ENCODE measurements around the gene RASA3. TPM values are rescaled to one million over a fixed set of nuclear protein-coding genes. Genes with fewer than 3 reads are reported as not detected.

RASA3 gene
- total RNA-seq, 1 experiment from 2014 or later, result 18.6 TPM

DNA sequence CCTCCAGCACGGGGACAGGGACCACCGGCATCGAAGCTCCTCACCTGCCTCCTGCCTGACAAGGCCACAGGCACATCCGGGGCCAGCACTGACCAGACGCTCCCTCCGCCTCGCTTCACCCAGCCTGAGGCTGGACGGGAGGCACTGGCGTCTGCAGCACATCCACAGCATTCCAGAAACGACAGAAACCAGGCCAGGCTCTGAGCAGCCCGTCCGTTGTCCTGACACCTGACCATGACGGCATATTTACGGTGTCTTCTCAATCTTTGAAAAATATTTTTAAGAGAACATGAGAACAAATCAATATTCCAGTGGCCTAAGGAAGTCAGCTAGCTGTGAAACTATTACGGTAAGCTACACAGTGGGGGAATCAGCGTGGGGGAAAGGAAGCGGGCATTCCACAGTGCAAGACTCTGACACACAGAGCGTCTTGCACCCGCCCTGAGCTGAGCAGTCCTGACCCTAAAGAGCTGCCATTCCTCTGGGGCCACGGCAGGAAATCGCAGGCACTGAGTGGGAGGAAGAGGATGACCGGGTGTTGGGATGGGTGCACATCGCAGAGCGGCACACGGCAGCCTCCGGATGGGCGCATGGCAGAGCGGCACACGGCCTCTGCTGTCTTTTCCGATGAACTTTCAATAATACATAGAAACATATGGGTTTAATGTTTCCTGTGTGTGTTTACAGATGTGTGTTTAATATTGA lies 26.8 kb downstream of the RASA3 start:
- Histone ChIP-seq H3K9me3 (ENCODE audit: control insufficient read depth in 1 of 2, insufficient read depth in 1 of 2, low read depth in 1 of 2, low read length in 2 of 2) (no peaks in the 10 kb centered on the region), H3K36me3 (ENCODE audit: control insufficient read depth in 1 of 2, insufficient read depth in 2 of 2, low read length in 2 of 2) (no peaks in the 10 kb centered on the region), H2AFZ (ENCODE audit: low read depth, low read length, poor library complexity, severe bottlenecking) (no peak overlapping the region), H3K4me1 (ENCODE audit: control insufficient read depth in 1 of 2, insufficient read depth in 2 of 2, low read length in 2 of 2) (peaks cover 0 to under 1% of the 10 kb centered on the region in 2 experiments; a peak in 1 of 4 replicates), H3K9ac (ENCODE audit: low read length) (no peak overlapping the region), H3K79me2 (ENCODE audit: insufficient read depth, low read length) (peaks cover 56% of the 10 kb centered on the region), H3K27me3 (ENCODE audit: insufficient read depth, low read length) (no peaks in the 10 kb centered on the region), H3K4me3 (replicated peaks in 1 of 2; ENCODE audit: low read depth in 1 of 2, low read length in 2 of 2) (no peak overlapping the region), H4K20me1 (ENCODE audit: insufficient read depth) (no peaks in the 10 kb centered on the region), H3K27ac (ENCODE audit: low read depth, low read length) (no peak overlapping the region), H3K4me2 (ENCODE audit: low read length) (no peak overlapping the region), H3K9me2 (ENCODE audit: insufficient read depth) (no peaks in the 10 kb centered on the region)
- POLR2A ChIA-PET, result no interaction called here
- ATAC-seq, result no peak
- intact Hi-C loops (cut with micrococcal nuclease), result no loop called here
- BruUV-seq (replicated peaks), result no TSS peak
- RAD21 ChIA-PET (ENCODE audit: low non-redundant PET in 1 of 2, low total read pairs in 2 of 2, uncharacterized antibody in 2 of 2, unreplicated experiment in 2 of 2), result no interaction called here
- CTCF ChIA-PET, result no interaction called here
- no peak for TF ChIP-seq SP1 (IDR thresholded peaks at IDR 0.05; ENCODE audit: low read depth)
- TF ChIP-seq, protein P1, sequence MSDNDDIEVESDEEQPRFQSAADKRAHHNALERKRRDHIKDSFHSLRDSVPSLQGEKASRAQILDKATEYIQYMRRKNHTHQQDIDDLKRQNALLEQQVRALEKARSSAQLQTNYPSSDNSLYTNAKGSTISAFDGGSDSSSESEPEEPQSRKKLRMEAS (IDR thresholded peaks at IDR 0.05), result no peak
- no peak for TF ChIP-seq EGR1 (IDR thresholded peaks at IDR 0.05; ENCODE audit: low read depth)
- TF ChIP-seq ELF1 (IDR thresholded peaks at IDR 0.05; ENCODE audit: borderline replicate concordance, low read depth), result no peak
- TF ChIP-seq YY1 (IDR thresholded peaks at IDR 0.05; ENCODE audit: extremely low read depth, insufficient replicate concordance, low read depth, low read length), result no peak
- no peak for TF ChIP-seq POLR2A (IDR thresholded peaks at IDR 0.05; ENCODE audit: borderline replicate concordance, extremely low read depth, insufficient read depth, insufficient read length)
- no peak for TF ChIP-seq SRF (IDR thresholded peaks at IDR 0.05; ENCODE audit: low read depth)
- TF ChIP-seq CBX3 (IDR thresholded peaks at IDR 0.05; ENCODE audit: low read depth), result no peak
- TF ChIP-seq, protein P2, sequence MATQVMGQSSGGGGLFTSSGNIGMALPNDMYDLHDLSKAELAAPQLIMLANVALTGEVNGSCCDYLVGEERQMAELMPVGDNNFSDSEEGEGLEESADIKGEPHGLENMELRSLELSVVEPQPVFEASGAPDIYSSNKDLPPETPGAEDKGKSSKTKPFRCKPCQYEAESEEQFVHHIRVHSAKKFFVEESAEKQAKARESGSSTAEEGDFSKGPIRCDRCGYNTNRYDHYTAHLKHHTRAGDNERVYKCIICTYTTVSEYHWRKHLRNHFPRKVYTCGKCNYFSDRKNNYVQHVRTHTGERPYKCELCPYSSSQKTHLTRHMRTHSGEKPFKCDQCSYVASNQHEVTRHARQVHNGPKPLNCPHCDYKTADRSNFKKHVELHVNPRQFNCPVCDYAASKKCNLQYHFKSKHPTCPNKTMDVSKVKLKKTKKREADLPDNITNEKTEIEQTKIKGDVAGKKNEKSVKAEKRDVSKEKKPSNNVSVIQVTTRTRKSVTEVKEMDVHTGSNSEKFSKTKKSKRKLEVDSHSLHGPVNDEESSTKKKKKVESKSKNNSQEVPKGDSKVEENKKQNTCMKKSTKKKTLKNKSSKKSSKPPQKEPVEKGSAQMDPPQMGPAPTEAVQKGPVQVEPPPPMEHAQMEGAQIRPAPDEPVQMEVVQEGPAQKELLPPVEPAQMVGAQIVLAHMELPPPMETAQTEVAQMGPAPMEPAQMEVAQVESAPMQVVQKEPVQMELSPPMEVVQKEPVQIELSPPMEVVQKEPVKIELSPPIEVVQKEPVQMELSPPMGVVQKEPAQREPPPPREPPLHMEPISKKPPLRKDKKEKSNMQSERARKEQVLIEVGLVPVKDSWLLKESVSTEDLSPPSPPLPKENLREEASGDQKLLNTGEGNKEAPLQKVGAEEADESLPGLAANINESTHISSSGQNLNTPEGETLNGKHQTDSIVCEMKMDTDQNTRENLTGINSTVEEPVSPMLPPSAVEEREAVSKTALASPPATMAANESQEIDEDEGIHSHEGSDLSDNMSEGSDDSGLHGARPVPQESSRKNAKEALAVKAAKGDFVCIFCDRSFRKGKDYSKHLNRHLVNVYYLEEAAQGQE (IDR thresholded peaks at IDR 0.05; ENCODE audit: low read depth), result no peak
- no peak for TF ChIP-seq ZNF274 (IDR thresholded peaks at IDR 0.05; ENCODE audit: low read depth, low read length)
- TF ChIP-seq, protein P3, sequence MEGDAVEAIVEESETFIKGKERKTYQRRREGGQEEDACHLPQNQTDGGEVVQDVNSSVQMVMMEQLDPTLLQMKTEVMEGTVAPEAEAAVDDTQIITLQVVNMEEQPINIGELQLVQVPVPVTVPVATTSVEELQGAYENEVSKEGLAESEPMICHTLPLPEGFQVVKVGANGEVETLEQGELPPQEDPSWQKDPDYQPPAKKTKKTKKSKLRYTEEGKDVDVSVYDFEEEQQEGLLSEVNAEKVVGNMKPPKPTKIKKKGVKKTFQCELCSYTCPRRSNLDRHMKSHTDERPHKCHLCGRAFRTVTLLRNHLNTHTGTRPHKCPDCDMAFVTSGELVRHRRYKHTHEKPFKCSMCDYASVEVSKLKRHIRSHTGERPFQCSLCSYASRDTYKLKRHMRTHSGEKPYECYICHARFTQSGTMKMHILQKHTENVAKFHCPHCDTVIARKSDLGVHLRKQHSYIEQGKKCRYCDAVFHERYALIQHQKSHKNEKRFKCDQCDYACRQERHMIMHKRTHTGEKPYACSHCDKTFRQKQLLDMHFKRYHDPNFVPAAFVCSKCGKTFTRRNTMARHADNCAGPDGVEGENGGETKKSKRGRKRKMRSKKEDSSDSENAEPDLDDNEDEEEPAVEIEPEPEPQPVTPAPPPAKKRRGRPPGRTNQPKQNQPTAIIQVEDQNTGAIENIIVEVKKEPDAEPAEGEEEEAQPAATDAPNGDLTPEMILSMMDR (IDR thresholded peaks at IDR 0.05 in 2 of 3, conservative IDR thresholded peaks at IDR 0.05 in 1 of 3; ENCODE audit: borderline replicate concordance in 1 of 3, insufficient read depth in 1 of 3, low read depth in 2 of 3, low read length in 2 of 3), result no peak
- no peak for TF ChIP-seq EZH2phosphoT487 (IDR thresholded peaks at IDR 0.05; ENCODE audit: borderline replicate concordance)
- TF ChIP-seq POLR2AphosphoS5 (IDR thresholded peaks at IDR 0.05; ENCODE audit: low read depth, low read length), result no peak
- no peak for TF ChIP-seq EZH2 (IDR thresholded peaks at IDR 0.05)
- TF ChIP-seq FOSL1 (IDR thresholded peaks at IDR 0.05; ENCODE audit: low read depth), result no peak
- TF ChIP-seq, protein P4, sequence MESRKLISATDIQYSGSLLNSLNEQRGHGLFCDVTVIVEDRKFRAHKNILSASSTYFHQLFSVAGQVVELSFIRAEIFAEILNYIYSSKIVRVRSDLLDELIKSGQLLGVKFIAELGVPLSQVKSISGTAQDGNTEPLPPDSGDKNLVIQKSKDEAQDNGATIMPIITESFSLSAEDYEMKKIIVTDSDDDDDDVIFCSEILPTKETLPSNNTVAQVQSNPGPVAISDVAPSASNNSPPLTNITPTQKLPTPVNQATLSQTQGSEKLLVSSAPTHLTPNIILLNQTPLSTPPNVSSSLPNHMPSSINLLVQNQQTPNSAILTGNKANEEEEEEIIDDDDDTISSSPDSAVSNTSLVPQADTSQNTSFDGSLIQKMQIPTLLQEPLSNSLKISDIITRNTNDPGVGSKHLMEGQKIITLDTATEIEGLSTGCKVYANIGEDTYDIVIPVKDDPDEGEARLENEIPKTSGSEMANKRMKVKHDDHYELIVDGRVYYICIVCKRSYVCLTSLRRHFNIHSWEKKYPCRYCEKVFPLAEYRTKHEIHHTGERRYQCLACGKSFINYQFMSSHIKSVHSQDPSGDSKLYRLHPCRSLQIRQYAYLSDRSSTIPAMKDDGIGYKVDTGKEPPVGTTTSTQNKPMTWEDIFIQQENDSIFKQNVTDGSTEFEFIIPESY (IDR thresholded peaks at IDR 0.05; ENCODE audit: extremely low read depth, insufficient replicate concordance, low read length), result no peak
- TF ChIP-seq, protein P5, sequence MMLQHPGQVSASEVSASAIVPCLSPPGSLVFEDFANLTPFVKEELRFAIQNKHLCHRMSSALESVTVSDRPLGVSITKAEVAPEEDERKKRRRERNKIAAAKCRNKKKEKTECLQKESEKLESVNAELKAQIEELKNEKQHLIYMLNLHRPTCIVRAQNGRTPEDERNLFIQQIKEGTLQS (IDR thresholded peaks at IDR 0.05), result no peak
- TF ChIP-seq SIN3A (IDR thresholded peaks at IDR 0.05; ENCODE audit: low read depth), result no peak
- TF ChIP-seq RAD21 (IDR thresholded peaks at IDR 0.05; ENCODE audit: low read depth), result no peak
- no peak for TF ChIP-seq JUND (IDR thresholded peaks at IDR 0.05)
- DNase-seq (ENCODE audit: low read depth, low spot score), result no peak

All from HCT116 (cell line).